HepG2 (cell line): Measurements from ENCODE around the gene DCST2.
A peak's percentile ranks its signal among the peaks of the same experiment; 100 is the strongest.

Experiments
- EZH2 ChIP-seq: conservative IDR thresholded peaks from 2 replicates; pipeline ENCODE4 v1.6.1; 2012; ENCODE audit warnings: mild to moderate bottlenecking, low read depth, low read length, moderate library complexity
- FOSL2 ChIP-seq: sonication (generic); formaldehyde crosslinking; IDR thresholded peaks from 2 replicates; pipeline ENCODE4 v1.4.0; 2020; ENCODE audit warnings: missing genetic modification reagents
- FOXA1 ChIP-seq, 2 experiments: fragments of 450-650 bp in 1 of 2; sonication (generic) in 1 of 2; formaldehyde crosslinking in 1 of 2; IDR thresholded peaks; 2 replicates each; pipeline versions ENCODE4 v1.4.0 to v1.6.1; 2016 to 2020; ENCODE audit warnings: missing genetic modification reagents in 1 of 2
- FOXM1 ChIP-seq: sonication (generic); formaldehyde crosslinking; IDR thresholded peaks from 2 replicates; pipeline ENCODE4 v1.5.0; 2020; ENCODE audit warnings: missing genetic modification reagents
- HBP1 ChIP-seq: IDR thresholded peaks from 2 replicates; pipeline ENCODE4 v1.6.1; 2016; ENCODE audit warnings: low read depth, control low read depth
- HNRNPK ChIP-seq: fragments of 200-400 bp; formaldehyde crosslinking; IDR thresholded peaks from 2 replicates; pipeline ENCODE4 v1.6.1; 2018; ENCODE audit warnings: low read length, low read depth, moderate library complexity, mild to moderate bottlenecking; ENCODE audit not compliant: poor library complexity, severe bottlenecking
- POLR2AphosphoS5 ChIP-seq: IDR thresholded peaks from 2 replicates; pipeline ENCODE4 v1.6.1; 2012; ENCODE audit warnings: low read depth, low read length
- RBM39 ChIP-seq: fragments of 200-400 bp; formaldehyde crosslinking; IDR thresholded peaks from one replicate; pipeline ENCODE4 v1.6.1; 2018; ENCODE audit warnings: antibody characterized with exemption, mild to moderate bottlenecking, low read depth, low read length; ENCODE audit not compliant: poor library complexity, severe bottlenecking
- REST ChIP-seq, 2 experiments: IDR thresholded peaks; 2 replicates each; pipeline ENCODE4 v1.6.1; 2011 to 2012; ENCODE audit warnings: low read length in 2 of 2, borderline replicate concordance in 1 of 2, low read depth in 1 of 2, mild to moderate bottlenecking in 1 of 2, moderate library complexity in 1 of 2
- XRCC5 ChIP-seq: fragments of 200-400 bp; formaldehyde crosslinking; optimal IDR thresholded peaks from 2 replicates; pipeline ENCODE3; 2017; ENCODE audit warnings: mild to moderate bottlenecking, low read length
- ZBTB26 ChIP-seq: IDR thresholded peaks from 2 replicates; pipeline ENCODE4 v1.6.1; 2016; ENCODE audit warnings: missing compliant biosample characterization, missing genetic modification reagents, borderline replicate concordance

DNA sequence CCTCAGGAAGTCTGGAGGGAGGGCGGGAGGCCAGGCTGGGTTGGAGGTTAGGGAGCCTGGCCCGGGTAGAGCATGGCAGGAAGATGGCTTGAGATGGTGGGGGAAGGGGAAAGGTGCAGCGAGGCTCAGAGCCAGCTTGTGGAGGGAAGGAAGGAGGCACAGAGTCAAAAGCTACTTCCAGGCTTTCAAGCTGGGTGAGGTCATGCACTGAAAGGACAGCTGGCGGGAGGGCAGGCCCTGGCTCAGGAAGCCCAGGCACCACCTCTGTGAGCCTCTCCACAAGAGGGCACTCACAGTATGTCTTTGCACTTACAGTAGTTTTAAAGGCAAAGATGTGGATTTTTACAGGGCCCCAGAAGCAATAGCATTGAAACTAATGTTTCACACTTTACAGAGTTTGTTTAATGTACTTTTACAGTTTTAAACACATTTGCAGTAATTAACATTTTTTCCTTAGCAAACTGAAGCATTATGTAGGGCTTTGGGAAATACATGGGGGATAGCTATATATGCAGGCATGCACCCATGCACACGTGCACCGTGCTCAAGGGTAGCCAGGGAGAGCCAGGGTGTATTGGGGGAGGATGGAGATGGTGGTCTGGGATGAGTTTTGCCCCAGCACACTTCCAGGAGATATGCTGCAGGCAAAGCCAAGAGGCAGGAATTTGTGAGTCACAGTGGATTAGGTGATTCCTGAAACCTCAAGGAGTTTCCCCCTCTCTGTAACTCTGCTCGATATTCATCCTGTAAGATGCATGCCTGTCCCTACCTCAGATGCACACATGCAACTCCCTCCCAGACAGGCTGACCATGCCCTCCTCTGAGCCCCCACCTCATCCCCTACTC lies 11.5 kb upstream of the DCST2 start:
- no peak for TF ChIP-seq HBP1 (CRISPR knock-in tag)
- 0 out of 2 replicates have a peak, but pooled peaks have one; percentile 14 for TF ChIP-seq FOSL2 (CRISPR knock-in tag)
- TF ChIP-seq EZH2: no peak
- no peak for TF ChIP-seq ZBTB26 (CRISPR knock-in tag)
- no peak for TF ChIP-seq REST (IDR thresholded peaks at IDR 0.05; ENCODE audit: borderline replicate concordance in 1 of 2, low read depth in 1 of 2, low read length in 2 of 2)
- no peak for TF ChIP-seq RBM39
- TF ChIP-seq HNRNPK: no peak
- peak; percentile 80 for TF ChIP-seq XRCC5
- TF ChIP-seq FOXM1 (CRISPR knock-in tag): no peak
- TF ChIP-seq POLR2AphosphoS5: no peak
- no peak for TF ChIP-seq FOXA1 (IDR thresholded peaks at IDR 0.05)
- TF ChIP-seq FOXA1 (CRISPR knock-in tag; IDR thresholded peaks at IDR 0.05): no peak
